CD4-positive, CD25-positive, alpha-beta regulatory T cell (primary cell): ENCODE measurements around the gene CELF5. TPM values are rescaled to one million over a fixed set of nuclear protein-coding genes. Genes with fewer than 3 reads are reported as not detected.
"Not testable (repeated sequence)": the region's sequence is repeated elsewhere in the genome, so short reads cannot be mapped to it uniquely, and the experiment has no call there.

Source experiments
- ATAC-seq, 2 donors: fragments of 150-1000 bp; cut with Tn5 transposase; one replicate each; pipeline ENCODE4 v1.10.0; 2021; ENCODE audit warnings: low read depth in 2 of 2, moderate number of reproducible peaks in 2 of 2, moderate library complexity in 1 of 2
- DNase-seq, 3 donors: peaks; one replicate each; pipeline versions ENCODE4 v3.0.0 to v3.0.0-alpha.2; 2012 to 2022; ENCODE audit warnings: mixed read lengths in 1 of 3
- H3K27ac ChIP-seq: one replicate; pipeline ENCODE4 v1.7.0; 2013; ENCODE audit warnings: mild to moderate bottlenecking, low read length; ENCODE audit not compliant: insufficient read depth, poor library complexity, severe bottlenecking
- H3K27me3 ChIP-seq: one replicate; pipeline ENCODE4 v1.7.0; 2013; ENCODE audit warnings: low read length; ENCODE audit not compliant: control insufficient read depth, insufficient read depth
- H3K36me3 ChIP-seq: one replicate; pipeline ENCODE4 v1.7.0; 2013; ENCODE audit warnings: mild to moderate bottlenecking, low read length, moderate library complexity; ENCODE audit not compliant: control insufficient read depth, insufficient read depth
- H3K4me1 ChIP-seq: 2 replicates; pipeline ENCODE4 v1.7.0; 2013; ENCODE audit warnings: mild to moderate bottlenecking, low read length; ENCODE audit not compliant: insufficient read depth, control insufficient read depth, poor library complexity, severe bottlenecking
- H3K4me3 ChIP-seq: one replicate; pipeline ENCODE4 v1.7.0; 2013; ENCODE audit warnings: low read depth, mild to moderate bottlenecking, low read length, moderate library complexity
- H3K9me3 ChIP-seq, 2 experiments: 1 replicate in 1 of 2; 2 replicates in 1 of 2; pipeline ENCODE4 v1.7.0; 2013; ENCODE audit warnings: low read length in 2 of 2, mild to moderate bottlenecking in 1 of 2, moderate library complexity in 1 of 2; ENCODE audit not compliant: control insufficient read depth in 2 of 2
- H3K27ac Mint-ChIP-seq, 3 donors: one replicate each; pipeline ENCODE4 v1.8.0; 2020 to 2022; ENCODE audit warnings: mild to moderate bottlenecking in 3 of 3, mixed read lengths in 3 of 3, moderate library complexity in 2 of 3
- H3K27me3 Mint-ChIP-seq: one replicate; pipeline ENCODE4 v1.8.0; 2022; ENCODE audit warnings: mild to moderate bottlenecking, mixed read lengths
- H3K36me3 Mint-ChIP-seq: one replicate; pipeline ENCODE4 v1.8.0; 2020; ENCODE audit warnings: mixed read lengths
- H3K4me1 Mint-ChIP-seq, 4 donors: one replicate each; pipeline ENCODE4 v1.8.0; 2020 to 2022; ENCODE audit warnings: mixed read lengths in 4 of 4, mild to moderate bottlenecking in 1 of 4
- H3K4me3 Mint-ChIP-seq, 4 donors: one replicate each; pipeline ENCODE4 v1.8.0; 2020 to 2022; ENCODE audit warnings: mild to moderate bottlenecking in 4 of 4, mixed read lengths in 4 of 4, moderate library complexity in 3 of 4
- H3K9me3 Mint-ChIP-seq, 7 donors: one replicate each; pipeline ENCODE4 v1.8.0; 2020 to 2022; ENCODE audit warnings: mixed read lengths in 7 of 7, mild to moderate bottlenecking in 3 of 7, moderate library complexity in 2 of 7
- polyA plus RNA-seq, 4 donors: library from polyadenylated mRNA; unstranded; fragments of 300-500 nt; fragmentation: Illumina TruSeq; gene quantifications; one replicate each; pipeline ENCODE4 v1.2.3, GENCODE V29; 2021
- total RNA-seq: library from RNA; stranded (reverse); gene quantifications from one replicate; pipeline ENCODE4 v1.2.3, GENCODE V29; 2022

The CELF5 gene
- total and polyA plus RNA-seq, 5 donors from 2014 or later: 0.17 TPM; not detected in 4

GRCh38 chr19:3233831-3234230 is 9.4 kb downstream of the CELF5 start:
- H3K36me3 Mint-ChIP-seq: no peaks in the 10 kb centered on the region

GRCh38 chr19:3234800-3235199 is 10.3 kb downstream of the CELF5 start:
- ATAC-seq: no peak
- H3K27ac Mint-ChIP-seq: no peak overlapping the region
- no peaks in the 10 kb centered on the region for H3K4me1 ChIP-seq
- no peaks in the 10 kb centered on the region for H3K36me3 Mint-ChIP-seq
- no peaks in the 10 kb centered on the region for H3K9me3 ChIP-seq
- peaks cover 3% of the 10 kb centered on the region for H3K27me3 ChIP-seq
- H3K9me3 Mint-ChIP-seq: peaks cover 0 to 3% (median 0%) of the 10 kb centered on the region in 7 donors
- H3K4me3 ChIP-seq: no peak overlapping the region
- H3K36me3 ChIP-seq: no peaks in the 10 kb centered on the region
- no peak overlapping the region for H3K27ac ChIP-seq
- H3K4me3 Mint-ChIP-seq: no peak overlapping the region
- no peak for DNase-seq
- H3K27me3 Mint-ChIP-seq: peaks cover under 1% of the 10 kb centered on the region
- peaks cover 0 to 2% (median 0%) of the 10 kb centered on the region in 4 donors for H3K4me1 Mint-ChIP-seq

More at GRCh38 chr19:3233831-3234230, 9.4 kb downstream of the CELF5 start:
- Histone ChIP-seq H3K27me3 (peaks cover 3% of the 10 kb centered on the region), H3K27ac (no peak overlapping the region), H3K4me1 (no peaks in the 10 kb centered on the region), H3K36me3 (no peaks in the 10 kb centered on the region), H3K9me3 (no peaks in the 10 kb centered on the region), H3K4me3 (no peak overlapping the region)
- ATAC-seq: no peak
- peaks cover 0 to 2% (median 0%) of the 10 kb centered on the region in 4 donors for H3K4me1 Mint-ChIP-seq
- H3K27ac Mint-ChIP-seq: no peak overlapping the region
- no peak for DNase-seq
- H3K27me3 Mint-ChIP-seq: peaks cover 9% of the 10 kb centered on the region
- H3K9me3 Mint-ChIP-seq: peaks cover 0 to 3% (median 0%) of the 10 kb centered on the region in 7 donors
- no peak overlapping the region for H3K4me3 Mint-ChIP-seq

GRCh38 chr19:3235604-3236003 is 11.1 kb downstream of the CELF5 start:
- H3K4me3 ChIP-seq, H3K27ac Mint-ChIP-seq, H3K36me3 Mint-ChIP-seq, H3K4me3 Mint-ChIP-seq, H3K36me3 ChIP-seq, DNase-seq, H3K4me1 Mint-ChIP-seq, H3K9me3 Mint-ChIP-seq, ATAC-seq, H3K9me3 ChIP-seq, H3K27me3 Mint-ChIP-seq, H3K27me3 ChIP-seq, H3K27ac ChIP-seq, H3K4me1 ChIP-seq: not testable (repeated sequence)

- H3K27ac Mint-ChIP-seq: no peak overlapping the region
- no peaks in the 10 kb centered on the region for H3K36me3 Mint-ChIP-seq
- H3K4me3 ChIP-seq: no peak overlapping the region
- DNase-seq (no peak), ATAC-seq (no peak)
- H3K27me3 Mint-ChIP-seq: no peaks in the 10 kb centered on the region
- H3K9me3 Mint-ChIP-seq: peaks cover 0 to 3% (median 0%) of the 10 kb centered on the region in 7 donors
- H3K4me1 Mint-ChIP-seq: peaks cover 0 to 2% (median 0%) of the 10 kb centered on the region in 4 donors
- peaks cover 3% of the 10 kb centered on the region for H3K27me3 ChIP-seq
- H3K9me3 ChIP-seq: no peaks in the 10 kb centered on the region
- H3K36me3 ChIP-seq: no peaks in the 10 kb centered on the region
- H3K27ac ChIP-seq: no peak overlapping the region
- no peak overlapping the region for H3K4me3 Mint-ChIP-seq
- no peaks in the 10 kb centered on the region for H3K4me1 ChIP-seq
Observed at GRCh38 chr19:3236272-3236671, 11.8 kb downstream of the CELF5 start.

- H3K27ac Mint-ChIP-seq: no peak overlapping the region
- DNase-seq: no peak
- H3K36me3 Mint-ChIP-seq: no peaks in the 10 kb centered on the region
- H3K27me3 Mint-ChIP-seq: no peaks in the 10 kb centered on the region
- no peak for ATAC-seq
- Histone ChIP-seq H3K9me3 (no peaks in the 10 kb centered on the region), H3K4me1 (no peaks in the 10 kb centered on the region), H3K4me3 (no peak overlapping the region), H3K27ac (no peak overlapping the region), H3K36me3 (no peaks in the 10 kb centered on the region), H3K27me3 (no peaks in the 10 kb centered on the region)
- peaks cover 0 to 1% (median 0%) of the 10 kb centered on the region in 4 donors for H3K4me1 Mint-ChIP-seq
- no peak overlapping the region for H3K4me3 Mint-ChIP-seq
- peaks cover 0 to 3% (median 0%) of the 10 kb centered on the region in 7 donors for H3K9me3 Mint-ChIP-seq
Observed at GRCh38 chr19:3238066-3238561, 13.7 kb downstream of the CELF5 start.

- no peak for DNase-seq
- Mint-ChIP-seq H3K27ac (no peak overlapping the region), H3K27me3 (no peaks in the 10 kb centered on the region), H3K36me3 (no peaks in the 10 kb centered on the region), H3K4me1 (no peaks in the 10 kb centered on the region), H3K9me3 (peaks cover 0 to 3% (median 0%) of the 10 kb centered on the region in 7 donors), H3K4me3 (no peak overlapping the region)
- Histone ChIP-seq H3K9me3 (no peaks in the 10 kb centered on the region), H3K4me1 (no peaks in the 10 kb centered on the region), H3K27me3 (no peaks in the 10 kb centered on the region), H3K27ac (no peak overlapping the region), H3K4me3 (no peak overlapping the region), H3K36me3 (no peaks in the 10 kb centered on the region)
- ATAC-seq: no peak
Observed at GRCh38 chr19:3239367-3239766, 14.9 kb downstream of the CELF5 start.

- no peaks in the 10 kb centered on the region for H3K36me3 Mint-ChIP-seq
- no peak overlapping the region for H3K4me3 Mint-ChIP-seq
- H3K27ac Mint-ChIP-seq: no peak overlapping the region
- no peaks in the 10 kb centered on the region for H3K36me3 ChIP-seq
- H3K27ac ChIP-seq: no peak overlapping the region
- no peaks in the 10 kb centered on the region for H3K4me1 ChIP-seq
- H3K4me3 ChIP-seq: no peak overlapping the region
- H3K27me3 Mint-ChIP-seq: no peaks in the 10 kb centered on the region
- no peaks in the 10 kb centered on the region for H3K27me3 ChIP-seq
- H3K4me1 Mint-ChIP-seq: no peaks in the 10 kb centered on the region
- H3K9me3 ChIP-seq: no peaks in the 10 kb centered on the region
- ATAC-seq: no peak
- DNase-seq: peak in 2 of 3 donors; percentile 37 to 53
- H3K9me3 Mint-ChIP-seq: no peaks in the 10 kb centered on the region
Observed at GRCh38 chr19:3243819-3244700, 19.6 kb downstream of the CELF5 start.

GRCh38 chr19:3245050-3245449 is 20.6 kb downstream of the CELF5 start:
- Mint-ChIP-seq H3K4me3 (no peak overlapping the region), H3K4me1 (no peaks in the 10 kb centered on the region), H3K36me3 (no peaks in the 10 kb centered on the region), H3K27ac (no peak overlapping the region), H3K9me3 (peaks cover 0 to 2% (median 0%) of the 10 kb centered on the region in 7 donors), H3K27me3 (no peaks in the 10 kb centered on the region)
- Histone ChIP-seq H3K4me1 (no peaks in the 10 kb centered on the region), H3K36me3 (no peaks in the 10 kb centered on the region), H3K9me3 (no peaks in the 10 kb centered on the region), H3K27ac (no peak overlapping the region), H3K4me3 (no peak overlapping the region), H3K27me3 (no peaks in the 10 kb centered on the region)
- DNase-seq (no peak), ATAC-seq (no peak)
